Measurements from ENCODE around the gene PXYLP1. TPM values are rescaled to one million over a fixed set of nuclear protein-coding genes. Genes with fewer than 3 reads are reported as not detected.

PXYLP1 gene
- total and polyA plus RNA-seq, 2 of the 8 experiments (the other 6 are each of a cell fraction or from before 2014, with no cell fraction given) = 19.4 to 20.6 TPM

DNA sequence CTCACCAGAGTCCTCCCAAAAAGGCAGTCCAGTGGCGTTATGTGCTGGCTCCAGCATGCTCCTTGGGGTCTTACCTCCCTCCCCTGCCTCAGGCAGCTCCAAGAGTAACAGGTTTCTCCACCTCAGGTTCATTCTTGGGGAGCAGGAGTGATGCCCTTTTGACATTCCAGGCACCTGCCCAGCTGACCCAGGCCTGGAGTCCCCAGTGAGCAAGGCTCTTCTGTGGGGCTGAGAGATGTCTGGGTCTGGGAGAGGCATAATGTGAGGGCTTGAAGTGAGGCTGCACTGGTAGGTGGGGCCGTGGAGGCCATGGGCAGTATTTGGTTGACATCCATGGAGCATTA lies 15.3 kb downstream of the PXYLP1 start:
- Histone ChIP-seq H4K5ac (ENCODE audit: insufficient read length, low read depth, low read length) (no peak overlapping the region), H3K23ac (ENCODE audit: insufficient read length) (no peak overlapping the region), H4K91ac (replicated peaks; ENCODE audit: insufficient read length, low read length) (no peak overlapping the region), H2BK12ac (ENCODE audit: low read depth, low read length) (no peak overlapping the region), H3K79me2 (ENCODE audit: control insufficient read depth in 1 of 2, insufficient read depth in 2 of 2, low read length in 2 of 2) (peaks cover 0 to 14% of the 10 kb centered on the region in 2 experiments; a peak in 2 of 4 replicates), H2BK5ac (ENCODE audit: low read depth, low read length) (no peak overlapping the region), H2BK120ac (replicated peaks; ENCODE audit: low read depth, low read length) (no peak overlapping the region), H3K9ac (replicated peaks in 1 of 4; ENCODE audit: extremely low read depth in 1 of 4, low read depth in 3 of 4, low read length in 3 of 4) (no peak overlapping the region), H3K27me3 (replicated peaks in 1 of 4; ENCODE audit: control insufficient read depth in 3 of 4, extremely low read depth in 1 of 4, insufficient read depth in 3 of 4, low read length in 3 of 4) (no peaks in the 10 kb centered on the region), H3K4me2 (ENCODE audit: insufficient read depth in 1 of 2, low read depth in 2 of 2, low read length in 2 of 2) (no peak overlapping the region), H2BK15ac (ENCODE audit: low read length) (no peak overlapping the region), H2BK20ac (ENCODE audit: low read length) (no peak overlapping the region), H3K14ac (ENCODE audit: insufficient read length) (no peak overlapping the region), H2AK5ac (ENCODE audit: low read depth, low read length) (no peak overlapping the region), H3K27ac (ENCODE audit: low read depth, low read length) (no peak overlapping the region), H2AFZ (ENCODE audit: low read length) (no peak overlapping the region), H3K9me3 (ENCODE audit: insufficient read depth in 2 of 2, low read depth in 1 of 2, low read length in 1 of 2) (no peaks in the 10 kb centered on the region), H3K4me1 (replicated peaks in 1 of 4; ENCODE audit: control insufficient read depth in 3 of 4, insufficient read depth in 4 of 4, low read length in 3 of 4) (peaks cover 0 to 3% (median 2%) of the 10 kb centered on the region in 4 experiments; a peak in 3 of 7 replicates), H3K23me2 (ENCODE audit: low read depth, low read length) (no peaks in the 10 kb centered on the region), H3K56ac (replicated peaks; ENCODE audit: insufficient read length, low read depth, low read length) (no peak overlapping the region), H3K79me1 (ENCODE audit: low read depth, low read length) (peaks cover 10% of the 10 kb centered on the region), H4K20me1 (replicated peaks in 1 of 2; ENCODE audit: control insufficient read depth in 1 of 2, insufficient read depth in 2 of 2, low read length in 2 of 2) (peaks cover 4 to 5% of the 10 kb centered on the region in 2 experiments), H3K36me3 (ENCODE audit: control insufficient read depth in 2 of 4, insufficient read depth in 4 of 4, low read length in 3 of 4) (no peaks in the 10 kb centered on the region), H3K4ac (replicated peaks; ENCODE audit: insufficient read length, low read depth, low read length) (no peak overlapping the region), H4K8ac (ENCODE audit: extremely low read depth, insufficient read depth, low read length) (0 out of 2 replicates have a peak overlapping the region, but pooled peaks have one; percentile 69), H3K4me3 (ENCODE audit: extremely low read depth in 1 of 4, insufficient read depth in 2 of 4, low read depth in 3 of 4, low read length in 4 of 4) (no peak overlapping the region), H3K18ac (ENCODE audit: extremely low read depth, low read length) (no peak overlapping the region)
- ChIA-PET CTCF (ENCODE audit: partially characterized antibody) (interaction anchor here (1.7 to 5.1 kb wide), 3 partner anchors 9 to 15 kb away, joined by 7 to 35 read pairs (median 16); partner anchors contain the start of gene PXYLP1), POLR2A (ENCODE audit: partially characterized antibody) (interaction anchor here (0.6 kb wide), 1 partner anchor 10 kb away, joined by 3 read pairs; no protein-coding TSS in a partner anchor)
- TF ChIP-seq FOSL1 (IDR thresholded peaks at IDR 0.05; ENCODE audit: insufficient read depth, low read depth, low read length) (no peak), TAF1 (IDR thresholded peaks at IDR 0.05; ENCODE audit: low read depth, low read length) (no peak), RNF2 (IDR thresholded peaks at IDR 0.05; ENCODE audit: borderline replicate concordance, low read depth, low read length, missing control alignments, poor library complexity, severe bottlenecking) (no peak), CTBP2 (IDR thresholded peaks at IDR 0.05; ENCODE audit: borderline replicate concordance, insufficient read depth, insufficient read length, low read length) (no peak), RFX5 (IDR thresholded peaks at IDR 0.05; ENCODE audit: borderline replicate concordance, low read depth, low read length) (no peak), JUN (IDR thresholded peaks at IDR 0.05; ENCODE audit: low read depth, low read length) (no peak), POLR2A (IDR thresholded peaks at IDR 0.05; ENCODE audit: control extremely low read depth in 1 of 2, low read depth in 2 of 2, low read length in 2 of 2) (no peak), EZH2 (IDR thresholded peaks at IDR 0.05; ENCODE audit: low read depth, low read length, severe bottlenecking) (no peak), CBX5 (IDR thresholded peaks at IDR 0.05; ENCODE audit: low read depth, low read length) (no peak), POU5F1 (IDR thresholded peaks at IDR 0.05; ENCODE audit: low read depth, low read length) (no peak)
- 81% methylated on average over 2 of the region's 2 CpGs; no CpG with 5 or more reads in 1 of the 2 experiments for WGBS, 2 experiments (ENCODE audit: extremely low coverage in 1 of 2, insufficient coverage in 1 of 2, insufficient read length in 1 of 2, insufficient replicate concordance in 2 of 2, low coverage in 1 of 2, low lambda C conversion rate in 2 of 2, missing lambda C conversion rate in 1 of 2)
- no peak for FAIRE-seq
- peak in 1 of 2 experiments; percentile 31 for DNase-seq (ENCODE audit: low read depth in 1 of 2, low spot score in 2 of 2)
